IPS-NIHi7 (cell line): ENCODE results near the gene ABCA6.

Experiments
- DNase-seq: peaks from one replicate; pipeline ENCODE4 v3.0.0; 2012; ENCODE audit warnings: mixed read lengths; ENCODE audit errors: extremely low spot score

Gene ABCA6

DNA sequence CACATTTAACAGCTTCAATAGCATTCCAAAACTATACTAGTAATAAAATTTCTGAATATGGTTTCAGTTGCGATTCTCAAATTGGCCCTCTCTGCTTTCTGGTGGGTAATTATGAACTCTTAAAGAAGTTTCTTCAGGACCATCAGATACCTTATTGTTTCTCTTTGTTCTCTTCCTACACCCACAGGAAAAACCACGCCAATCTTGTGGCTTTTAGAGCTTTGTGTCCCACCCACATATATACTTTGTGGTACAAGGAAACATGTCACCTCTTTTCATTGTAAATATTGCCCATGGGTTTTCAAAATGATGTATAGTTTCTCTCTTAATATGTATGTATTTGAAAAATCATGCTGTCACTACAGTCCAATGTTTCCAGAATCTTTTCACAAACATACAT, 93.1 kb downstream of the ABCA6 start:
- DNase-seq: no peak

DNA sequence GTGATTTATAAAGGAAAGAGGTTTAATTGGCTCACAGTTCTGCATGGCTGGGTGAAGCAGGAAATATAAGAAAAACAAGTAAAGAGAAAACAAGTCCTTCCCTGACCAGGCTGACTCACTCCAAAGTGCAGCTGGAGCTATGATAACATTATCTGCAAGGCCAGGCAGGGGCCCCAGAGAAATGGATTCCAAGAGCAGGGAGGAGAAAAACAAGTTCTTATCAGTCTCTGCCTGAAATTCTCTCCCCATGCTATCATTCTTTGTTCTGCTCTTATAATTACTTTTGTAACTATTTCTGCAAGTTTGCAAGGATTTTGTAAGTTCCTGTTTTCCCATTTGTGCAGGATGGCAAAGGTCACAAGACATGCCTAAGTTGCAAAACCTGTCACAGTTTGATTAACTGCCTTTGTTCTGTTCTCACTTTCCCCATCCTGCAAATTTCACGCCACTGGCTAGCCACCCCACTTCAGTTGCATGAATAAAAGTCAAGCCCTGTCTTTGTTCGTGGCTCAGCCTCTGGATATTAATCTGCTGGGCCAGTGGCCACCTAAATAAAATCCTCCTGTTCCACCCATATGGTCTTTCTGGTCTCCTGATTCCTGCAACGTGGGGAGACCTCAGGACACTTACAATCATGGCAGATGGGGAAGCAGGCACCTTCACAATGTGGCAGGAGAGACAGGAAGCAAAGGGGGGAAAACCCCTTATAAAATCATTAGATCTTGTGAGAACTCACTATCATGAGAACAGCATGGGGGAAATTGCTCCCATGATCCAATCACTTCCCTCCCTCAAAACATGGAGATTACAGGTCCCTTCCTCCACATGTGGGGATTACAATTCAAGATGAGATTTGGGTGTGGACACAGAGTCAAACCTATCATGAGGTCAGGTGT, 94.1 kb downstream of the ABCA6 start:
- DNase-seq: no peak

DNA sequence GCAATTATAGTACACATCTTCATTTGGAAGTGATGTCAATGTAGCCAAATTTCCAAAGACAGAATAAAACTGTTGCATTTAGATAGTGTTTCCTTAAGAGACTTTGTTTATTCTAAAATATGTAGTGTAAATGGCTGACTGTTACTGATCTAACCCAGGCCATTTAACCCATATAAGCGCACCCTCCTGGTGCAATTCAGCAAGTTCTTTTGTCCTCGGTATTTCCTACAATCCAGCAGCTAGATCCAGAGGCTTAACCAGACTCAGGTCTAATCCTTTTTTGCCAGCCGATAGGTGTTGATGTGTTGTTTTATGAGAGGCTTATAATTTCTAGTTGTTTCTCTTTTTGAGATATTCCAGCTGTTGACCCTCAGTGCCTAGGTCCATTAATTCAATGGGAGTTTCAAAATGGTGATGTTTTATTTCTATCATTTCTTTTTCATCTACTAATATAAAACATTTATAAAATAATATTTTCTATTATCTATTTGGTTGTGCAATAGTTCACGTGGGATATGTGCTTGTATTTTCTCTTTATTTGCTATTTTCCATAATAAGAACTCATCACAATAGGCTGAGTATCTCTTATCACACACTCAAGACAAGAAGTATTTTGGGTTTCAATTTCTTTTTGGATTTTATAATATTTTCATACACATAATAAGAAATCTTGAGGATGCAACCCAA, 95.4 kb downstream of the ABCA6 start:
- peak; percentile 17 for DNase-seq

DNA sequence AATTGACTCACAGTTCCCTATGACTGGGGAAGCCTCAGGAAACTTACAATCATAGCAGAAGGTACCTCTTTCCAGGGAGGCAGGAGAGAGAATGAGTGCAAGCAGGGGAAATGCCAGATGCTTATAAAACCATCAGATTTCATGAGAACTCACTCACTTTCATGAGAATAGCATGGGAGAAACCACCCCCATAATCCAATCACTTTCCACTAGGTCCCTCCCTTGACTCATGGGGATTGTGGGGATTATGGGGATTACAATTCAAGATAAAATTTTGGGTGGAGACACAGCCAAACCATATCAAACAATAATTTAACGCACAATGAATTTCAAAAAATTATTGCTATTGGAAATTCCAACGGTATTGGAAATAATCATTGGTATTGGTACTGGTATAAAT, 96.0 kb downstream of the ABCA6 start:
- DNase-seq: no peak

DNA sequence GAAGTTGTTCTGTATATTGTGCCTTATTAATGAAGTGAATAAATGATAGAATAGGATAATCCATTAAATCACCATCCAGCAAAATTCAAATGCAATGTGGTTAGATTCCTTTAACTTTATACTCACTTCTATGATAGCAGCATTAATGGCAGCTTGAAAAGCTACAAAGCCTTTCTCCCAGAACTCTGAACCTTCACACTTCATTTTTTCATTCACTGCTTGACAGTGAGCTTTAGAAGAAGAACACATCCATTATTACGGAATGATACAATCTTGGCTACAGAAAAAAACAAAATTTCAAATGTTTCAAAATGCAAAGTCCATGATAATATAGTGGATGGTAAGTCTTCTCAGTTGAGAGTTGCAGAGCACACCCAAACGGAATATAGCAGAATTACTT, 97.3 kb downstream of the ABCA6 start:
- no peak for DNase-seq

DNA sequence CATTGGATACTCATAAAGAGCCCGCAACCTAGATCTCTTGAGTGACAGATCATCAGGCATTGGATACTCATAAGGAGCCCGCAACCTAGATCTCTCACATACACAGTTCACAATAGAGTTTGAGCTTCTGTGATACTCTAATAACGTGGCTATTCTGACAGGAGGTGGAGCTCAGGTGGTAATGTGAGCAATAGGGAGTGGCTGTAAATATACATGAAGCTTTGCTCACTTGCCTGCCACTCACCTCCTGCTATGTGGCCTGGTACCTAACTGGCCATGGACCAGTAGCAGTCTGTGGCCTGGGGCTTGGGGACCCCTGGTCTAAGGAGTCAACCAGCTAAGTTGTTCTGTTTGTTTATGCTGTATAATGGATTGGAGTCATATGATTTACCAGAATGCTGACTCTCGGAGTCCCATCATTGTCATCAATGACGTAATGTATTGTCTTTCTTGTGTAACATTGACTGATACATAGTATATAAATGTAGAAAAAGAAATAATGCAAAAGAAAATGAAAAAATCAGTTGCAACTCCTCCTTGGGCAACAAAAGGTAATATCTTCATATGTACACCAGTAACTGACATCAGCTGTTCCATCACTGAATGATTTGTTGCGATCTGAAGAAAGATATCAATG, 98.5 kb downstream of the ABCA6 start:
- DNase-seq: no peak

DNA sequence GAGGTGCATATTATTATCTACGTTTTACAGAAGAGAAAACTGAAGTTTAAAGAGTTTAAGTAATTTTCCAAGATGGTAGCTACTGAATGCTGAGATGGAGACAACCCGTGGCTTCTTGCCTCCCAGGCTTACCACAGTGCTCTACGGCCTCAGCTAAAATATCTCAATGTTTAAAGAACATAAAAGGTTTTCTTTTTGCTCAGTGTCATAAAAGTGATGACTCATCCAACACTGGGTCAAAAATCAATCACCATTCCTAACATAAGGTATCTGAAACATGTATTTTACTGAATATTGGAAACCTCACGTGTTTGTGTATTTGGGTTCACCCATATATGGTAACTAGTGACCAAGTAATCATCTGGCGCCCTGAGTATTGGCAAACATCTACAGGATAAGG, 99.4 kb downstream of the ABCA6 start:
- no peak for DNase-seq

DNA sequence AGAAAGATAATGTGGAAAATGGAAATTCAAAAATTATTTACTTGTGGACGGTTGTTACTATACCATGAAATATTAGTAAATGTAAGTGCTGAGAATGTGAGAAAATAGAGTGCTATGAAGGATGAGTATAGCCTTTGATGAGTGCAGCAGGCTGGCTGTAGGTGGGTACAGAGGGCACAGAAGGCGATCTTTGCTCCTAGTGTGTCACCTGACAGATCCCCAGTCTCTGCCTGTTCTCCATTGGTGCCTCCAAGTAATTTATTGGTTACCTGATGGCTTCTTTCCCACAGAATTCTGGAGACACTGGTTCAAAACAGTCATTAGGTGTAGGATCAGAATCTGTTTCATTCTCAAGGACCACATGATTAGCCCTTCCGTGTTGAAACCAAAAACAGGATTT, 109.9 kb downstream of the ABCA6 start:
- DNase-seq: no peak

DNA sequence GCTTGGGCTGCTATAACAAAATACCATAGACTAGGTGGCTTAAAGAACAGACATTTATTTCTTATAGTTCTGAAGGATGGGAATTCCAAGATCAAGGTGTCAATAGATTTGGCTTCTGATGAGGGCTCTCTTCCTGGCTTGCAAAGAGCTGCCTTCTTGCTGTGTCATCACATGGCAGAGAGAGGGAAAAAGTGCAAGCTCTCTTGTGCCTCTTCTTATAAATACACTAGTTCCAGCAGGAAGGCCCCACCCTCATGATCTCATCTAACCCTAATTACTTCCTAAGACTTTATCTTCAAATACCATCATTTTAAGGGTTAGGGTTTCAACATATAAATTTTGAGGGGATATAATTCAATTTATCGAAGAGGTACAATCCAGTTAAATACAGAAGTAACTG, 111.5 kb downstream of the ABCA6 start:
- no peak for DNase-seq
